HuH-7 (cell line): ENCODE results near the gene MRPL43.
"Not testable (repeated sequence)": the region's sequence is repeated elsewhere in the genome, so short reads cannot be mapped to it uniquely, and the experiment has no call there.

Experiments
- DNase-seq: peaks from one replicate; pipeline ENCODE4 v3.0.0; 2011; ENCODE audit warnings: low spot score

MRPL43 gene

DNA sequence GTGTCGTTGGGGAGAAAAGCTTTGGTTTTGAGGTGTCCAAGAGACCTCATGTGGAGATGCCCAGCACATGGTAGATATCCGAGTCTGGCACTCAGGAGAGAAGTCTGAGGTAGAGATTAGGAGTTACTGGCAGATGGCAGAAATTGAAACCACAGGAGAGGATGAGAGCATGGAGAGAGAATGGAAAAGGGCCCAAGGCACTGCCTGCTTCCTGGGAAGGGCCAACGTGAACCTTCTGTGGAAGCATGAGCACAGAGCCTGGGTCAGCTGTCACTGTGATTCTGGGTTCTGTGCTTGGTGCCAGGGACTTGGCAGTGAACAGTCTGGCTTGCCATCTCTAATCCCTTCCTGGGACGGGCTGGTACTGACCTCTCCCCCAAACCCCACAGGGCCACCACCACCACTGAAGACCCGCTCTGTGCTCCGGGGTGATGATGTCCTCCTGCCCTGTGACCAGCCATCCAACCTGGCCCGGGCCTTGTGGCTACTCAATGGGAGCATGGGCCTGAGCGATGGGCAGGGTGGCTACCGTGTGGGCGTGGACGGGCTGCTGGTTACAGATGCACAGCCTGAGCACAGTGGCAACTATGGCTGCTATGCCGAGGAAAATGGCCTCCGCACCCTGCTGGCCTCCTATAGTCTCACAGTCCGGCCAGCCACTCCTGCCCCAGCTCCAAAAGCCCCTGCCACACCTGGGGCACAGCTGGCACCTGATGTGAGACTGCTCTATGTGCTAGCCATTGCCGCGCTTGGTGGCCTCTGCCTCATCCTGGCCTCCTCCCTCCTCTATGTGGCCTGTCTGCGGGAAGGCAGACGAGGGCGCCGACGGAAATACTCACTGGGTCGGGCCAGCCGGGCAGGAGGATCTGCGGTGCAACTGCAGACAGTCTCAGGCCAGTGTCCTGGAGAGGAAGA is 4.1 kb downstream of the MRPL43 start:
- DNase-seq: no peak

- DNase-seq: no peak
Observed at GRCh38 chr10:100981178-100981772, 6.0 kb downstream of the MRPL43 start.

DNA sequence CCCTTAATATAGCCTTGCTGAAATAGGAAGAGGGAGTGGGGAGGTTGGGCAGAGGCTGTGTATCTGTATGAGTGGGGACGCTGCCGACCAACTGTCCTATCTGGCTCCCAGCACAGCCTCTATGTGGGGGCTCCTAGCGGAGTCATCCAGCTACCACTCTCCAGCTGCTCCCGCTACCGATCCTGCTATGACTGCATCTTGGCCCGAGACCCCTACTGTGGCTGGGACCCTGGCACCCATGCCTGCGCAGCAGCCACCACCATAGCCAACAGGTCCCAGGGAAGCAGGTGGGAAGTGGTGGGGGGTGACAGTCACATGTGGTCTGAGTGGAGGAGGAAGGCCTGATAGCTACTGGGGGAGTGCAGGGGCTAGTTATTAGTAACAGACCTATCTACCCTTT is 6.6 kb downstream of the MRPL43 start:
- DNase-seq: no peak

- DNase-seq: no peak
Observed at GRCh38 chr10:100980311-100980710, 7.0 kb downstream of the MRPL43 start.

DNA sequence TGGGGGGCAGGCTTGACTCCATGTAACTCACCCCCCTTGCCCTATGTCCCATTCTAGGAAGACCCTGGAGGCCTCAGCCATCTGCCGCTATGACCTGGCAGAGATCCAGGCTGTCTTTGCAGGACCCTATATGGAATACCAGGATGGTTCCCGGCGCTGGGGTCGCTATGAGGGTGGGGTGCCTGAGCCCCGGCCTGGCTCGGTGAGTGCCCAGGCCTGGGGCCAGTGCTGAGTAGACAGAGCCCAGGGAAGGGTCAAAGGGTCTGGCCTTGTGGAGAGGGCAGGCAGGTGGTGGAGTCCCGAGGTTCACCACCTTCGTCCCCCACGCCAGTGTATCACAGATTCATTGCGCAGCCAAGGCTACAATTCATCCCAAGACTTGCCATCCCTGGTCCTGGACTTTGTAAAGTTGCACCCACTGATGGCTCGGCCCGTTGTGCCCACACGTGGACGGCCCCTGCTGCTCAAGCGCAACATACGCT is 7.5 kb downstream of the MRPL43 start:
- no peak for DNase-seq

GRCh38 chr10:100978901-100979195 is 8.4 kb downstream of the MRPL43 start:
- no peak for DNase-seq

GRCh38 chr10:100978121-100978900 is 9.0 kb downstream of the MRPL43 start:
- DNase-seq: no peak

- DNase-seq: no peak
Observed at GRCh38 chr10:100977436-100977835, 9.9 kb downstream of the MRPL43 start.

GRCh38 chr10:100976906-100977305 is 10.4 kb downstream of the MRPL43 start:
- no peak for DNase-seq

DNA sequence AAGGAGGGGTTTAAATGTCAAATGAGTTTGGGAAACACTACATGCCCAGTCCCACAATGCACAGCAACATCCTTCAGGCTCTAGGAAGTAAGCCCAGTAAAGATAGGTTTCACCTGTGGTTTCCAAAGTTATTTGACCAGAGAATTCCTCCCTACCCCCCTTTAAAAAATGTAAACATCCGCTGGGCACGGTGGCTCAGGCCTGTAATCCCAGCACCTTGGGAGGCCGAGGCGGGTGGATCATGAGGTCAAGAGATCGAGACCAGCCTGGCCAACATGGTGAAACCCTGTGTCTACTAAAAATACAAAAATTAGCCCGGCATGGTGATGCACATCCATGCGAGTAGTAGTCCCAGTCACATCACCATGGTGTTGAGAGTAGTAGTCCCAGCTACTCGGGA is 11.9 kb downstream of the MRPL43 start:
- not testable (repeated sequence) for DNase-seq

DNA sequence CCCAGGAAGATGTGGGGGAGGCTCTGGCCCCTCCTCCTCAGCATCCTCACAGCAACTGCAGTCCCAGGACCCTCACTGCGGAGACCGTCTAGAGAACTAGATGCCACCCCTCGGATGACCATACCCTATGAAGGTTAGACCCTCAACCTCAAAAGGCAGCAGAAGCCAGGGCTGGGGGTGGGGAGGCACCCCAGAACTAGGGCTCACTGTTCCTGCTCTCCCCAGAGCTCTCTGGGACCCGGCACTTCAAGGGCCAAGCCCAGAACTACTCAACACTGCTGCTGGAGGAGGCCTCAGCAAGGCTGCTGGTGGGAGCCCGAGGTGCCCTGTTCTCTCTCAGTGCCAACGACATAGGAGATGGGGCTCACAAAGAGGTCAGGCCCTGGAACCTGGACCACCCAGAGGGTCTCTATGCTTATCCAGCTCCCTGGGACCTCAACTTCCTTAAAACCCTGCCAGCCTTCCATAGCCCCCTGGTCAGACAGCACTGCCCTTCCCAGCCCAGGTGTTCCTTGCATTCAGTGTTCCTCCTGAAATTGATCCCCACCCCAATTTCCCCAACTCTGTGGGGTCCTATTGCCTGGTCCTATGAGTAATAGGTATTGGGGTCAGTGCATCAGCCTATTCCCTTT is 14.3 kb downstream of the MRPL43 start:
- DNase-seq: no peak

GRCh38 chr10:100972115-100972903 is 15.0 kb downstream of the MRPL43 start:
- no peak for DNase-seq

DNA sequence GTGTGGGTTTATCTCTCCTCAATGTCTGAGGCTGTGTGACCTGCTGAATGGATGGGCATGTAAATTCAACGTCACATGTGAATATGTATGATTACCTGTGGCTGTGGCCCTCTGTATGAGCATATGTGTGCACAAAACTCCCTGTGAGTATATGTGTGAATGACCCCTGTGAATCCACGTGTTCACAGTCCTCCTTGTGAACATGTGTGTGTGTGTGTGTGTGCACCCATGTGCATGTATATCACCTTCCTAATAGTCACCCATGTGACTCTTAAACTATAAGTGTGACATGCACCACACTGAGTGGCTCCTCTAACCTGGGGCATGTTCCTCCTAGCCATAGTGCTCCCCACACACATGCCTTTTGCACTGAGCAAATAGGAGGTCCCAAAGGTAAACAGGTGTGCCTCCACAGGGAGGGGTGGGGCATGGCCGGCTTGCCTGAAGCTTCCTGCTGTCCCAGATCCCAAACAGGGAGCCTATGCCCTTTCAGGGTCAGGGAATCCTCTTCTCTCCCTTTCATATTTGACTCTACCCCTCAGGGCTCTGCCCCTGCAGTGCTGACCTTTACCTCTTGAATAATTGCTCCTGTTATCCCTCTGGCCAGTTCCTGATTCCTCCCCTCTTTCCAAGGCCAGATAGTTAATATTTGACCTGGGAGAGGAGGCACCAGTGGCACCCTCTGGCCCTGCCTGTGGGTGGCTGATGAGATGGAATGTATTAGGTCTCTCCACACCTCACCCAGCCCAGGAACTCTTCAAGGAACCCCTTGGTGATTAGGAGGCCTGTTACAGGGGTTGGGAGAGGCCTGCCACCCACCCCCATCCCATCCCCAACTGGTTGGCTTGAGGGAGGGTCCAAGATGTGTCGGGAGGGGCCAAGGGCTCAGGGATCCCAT is 16.1 kb downstream of the MRPL43 start:
- peak; percentile 84 for DNase-seq

- DNase-seq: no peak
Observed at GRCh38 chr10:100970076-100970913, 17.0 kb downstream of the MRPL43 start.

GRCh38 chr10:100969187-100970075 is 17.9 kb downstream of the MRPL43 start, which contains the start of gene SEMA4G:
Gene SEMA4G (plus strand): TSS chr10:100969504. CDS start chr10:100972913, 3,409 bp downstream.
- peak; percentile 75 for DNase-seq

- DNase-seq: peak; percentile 41
Observed at GRCh38 chr10:100968863-100969186, 18.5 kb downstream of the MRPL43 start.

GRCh38 chr10:100968062-100968736 is 19.1 kb downstream of the MRPL43 start:
- no peak for DNase-seq

DNA sequence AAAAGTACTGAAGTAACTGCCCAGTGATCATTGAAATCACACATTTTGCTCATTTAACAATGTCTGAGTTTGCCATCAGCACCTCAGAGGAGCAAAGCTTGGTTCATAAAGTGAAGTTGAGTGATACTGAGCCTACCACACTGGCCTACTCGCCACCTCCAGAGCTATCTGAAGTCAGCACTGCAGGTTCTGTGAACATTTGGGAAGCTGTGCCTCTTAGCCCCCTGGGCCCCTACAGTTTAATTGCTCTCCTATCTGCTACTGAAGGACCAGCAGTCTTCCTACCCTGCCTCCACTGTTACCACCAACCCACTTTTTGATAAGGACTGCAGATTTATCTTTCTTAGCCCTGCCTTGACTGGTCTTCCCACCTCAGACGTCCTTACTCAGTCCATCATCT is 20.0 kb downstream of the MRPL43 start:
- no peak for DNase-seq
